H9 (cell line): ENCODE measurements around the gene PRKCA. TPM values are rescaled to one million over a fixed set of nuclear protein-coding genes. Genes with fewer than 3 reads are reported as not detected.

Source experiments
- DNase-seq: peaks from one replicate; pipeline ENCODE4 v3.0.0-alpha.2; 2017
- H2AFZ ChIP-seq: one replicate; pipeline ENCODE4 v1.6.1; 2013; ENCODE audit warnings: mild to moderate bottlenecking, low read length, control low read depth, moderate library complexity
- H2AK5ac ChIP-seq: 2 replicates; pipeline ENCODE4 v1.6.1; 2013; ENCODE audit warnings: low read length, control low read depth, mixed read lengths; ENCODE audit not compliant: insufficient read length
- H2BK120ac ChIP-seq: one replicate; pipeline ENCODE4 v1.6.1; 2013; ENCODE audit warnings: low read depth, mild to moderate bottlenecking, low read length, control low read depth, inconsistent platforms; ENCODE audit not compliant: poor library complexity, severe bottlenecking
- H2BK12ac ChIP-seq: 2 replicates; pipeline ENCODE4 v1.6.1; 2013; ENCODE audit warnings: low read length, control low read depth, mixed read lengths, low read depth; ENCODE audit not compliant: insufficient read length
- H2BK15ac ChIP-seq: 2 replicates; pipeline ENCODE4 v1.6.1; 2013; ENCODE audit warnings: low read depth, low read length, control low read depth
- H2BK20ac ChIP-seq: one replicate; pipeline ENCODE4 v1.6.1; 2013; ENCODE audit warnings: low read depth, mild to moderate bottlenecking, low read length, control low read depth, inconsistent platforms; ENCODE audit not compliant: poor library complexity, severe bottlenecking
- H2BK5ac ChIP-seq: 2 replicates; pipeline ENCODE4 v1.6.1; 2013; ENCODE audit warnings: low read length, control low read depth, mixed read lengths; ENCODE audit not compliant: insufficient read length
- H3K14ac ChIP-seq: 2 replicates; pipeline ENCODE4 v1.6.1; 2013; ENCODE audit warnings: low read length, control low read depth; ENCODE audit not compliant: insufficient read depth
- H3K18ac ChIP-seq: 2 replicates; pipeline ENCODE4 v1.6.1; 2013; ENCODE audit warnings: low read depth, mild to moderate bottlenecking, mixed read lengths, low read length, control low read depth; ENCODE audit not compliant: insufficient read length
- H3K23ac ChIP-seq: 2 replicates; pipeline ENCODE4 v1.6.1; 2013; ENCODE audit warnings: low read length, control low read depth, mixed read lengths, low read depth; ENCODE audit not compliant: insufficient read length
- H3K23me2 ChIP-seq: 2 replicates; pipeline ENCODE4 v1.6.1; 2013; ENCODE audit warnings: low read depth, mild to moderate bottlenecking, mixed read lengths, low read length, control low read depth; ENCODE audit not compliant: insufficient read length, poor library complexity, severe bottlenecking
- H3K27ac ChIP-seq: 2 replicates; pipeline ENCODE4 v1.5.1; 2013; ENCODE audit warnings: low read length, control low read depth, mixed read lengths, low read depth; ENCODE audit not compliant: insufficient read length
- H3K27me3 ChIP-seq: 2 replicates; pipeline ENCODE4 v1.6.1; 2013; ENCODE audit warnings: low read length, control low read depth, inconsistent platforms; ENCODE audit not compliant: insufficient read depth
- H3K4ac ChIP-seq: 2 replicates; pipeline ENCODE4 v1.6.1; 2013; ENCODE audit warnings: low read depth, mild to moderate bottlenecking, control low read depth, inconsistent platforms, low read length, moderate library complexity
- H3K4me1 ChIP-seq: 2 replicates; pipeline ENCODE4 v1.6.1; 2013; ENCODE audit warnings: low read length, control low read depth, inconsistent platforms; ENCODE audit not compliant: insufficient read depth
- H3K4me2 ChIP-seq: 2 replicates; pipeline ENCODE4 v1.6.1; 2013; ENCODE audit warnings: low read length, control low read depth, mixed read lengths; ENCODE audit not compliant: insufficient read length, insufficient read depth
- H3K56ac ChIP-seq: 2 replicates; pipeline ENCODE4 v1.6.1; 2013; ENCODE audit warnings: low read depth, mild to moderate bottlenecking, mixed read lengths, low read length, control low read depth; ENCODE audit not compliant: insufficient read length
- H3K79me1 ChIP-seq: 2 replicates; pipeline ENCODE4 v1.6.1; 2013; ENCODE audit warnings: low read depth, mild to moderate bottlenecking, moderate library complexity, low read length, control low read depth, inconsistent platforms; ENCODE audit not compliant: insufficient read depth, poor library complexity, severe bottlenecking
- H3K79me2 ChIP-seq: 2 replicates; pipeline ENCODE4 v1.6.1; 2013; ENCODE audit warnings: low read length, control low read depth, inconsistent platforms; ENCODE audit not compliant: insufficient read depth
- H3K9ac ChIP-seq: 2 replicates; pipeline ENCODE4 v1.6.1; 2013; ENCODE audit warnings: low read length, control low read depth, mixed read lengths; ENCODE audit not compliant: insufficient read length; ENCODE audit errors: extremely low read depth
- H3K9me3 ChIP-seq: one replicate; pipeline ENCODE4 v1.6.1; 2013; ENCODE audit warnings: low read depth, low read length, inconsistent platforms; ENCODE audit not compliant: control insufficient read depth
- H3T11ph ChIP-seq: one replicate; pipeline ENCODE4 v1.6.1; 2013; ENCODE audit warnings: mild to moderate bottlenecking, low read length, control low read depth, inconsistent platforms
- H4K20me1 ChIP-seq: one replicate; pipeline ENCODE4 v1.6.1; 2013; ENCODE audit not compliant: control insufficient read depth, insufficient read length, insufficient read depth
- H4K5ac ChIP-seq: 2 replicates; pipeline ENCODE4 v1.6.1; 2013; ENCODE audit warnings: low read depth, mild to moderate bottlenecking, mixed read lengths, low read length, control low read depth; ENCODE audit not compliant: insufficient read length
- H4K8ac ChIP-seq: replicated peaks from 2 replicates; pipeline ENCODE4 v1.6.1; 2013; ENCODE audit warnings: low read length, control low read depth, mixed read lengths, low read depth; ENCODE audit not compliant: insufficient read length
- H4K91ac ChIP-seq: 2 replicates; pipeline ENCODE4 v1.6.1; 2013; ENCODE audit warnings: low read depth, mild to moderate bottlenecking, moderate library complexity, mixed read lengths, low read length, control low read depth; ENCODE audit not compliant: insufficient read length
- H3K27ac Mint-ChIP-seq, 3 experiments: 2 replicates in 2 of 3; 3 replicates in 1 of 3; pipeline ENCODE4 v1.8.0; 2020 to 2021; ENCODE audit warnings: mixed read lengths in 3 of 3, mild to moderate bottlenecking in 1 of 3, moderate library complexity in 1 of 3
- H3K27me3 Mint-ChIP-seq: 2 replicates; pipeline ENCODE4 v1.8.0; 2021; ENCODE audit warnings: low read depth, mild to moderate bottlenecking, moderate library complexity, mixed read lengths
- H3K36me3 Mint-ChIP-seq, 3 experiments: 2 replicates in 2 of 3; 3 replicates in 1 of 3; pipeline ENCODE4 v1.8.0; 2020 to 2021; ENCODE audit warnings: low read depth in 3 of 3, mixed read lengths in 3 of 3; ENCODE audit not compliant: insufficient read depth in 1 of 3
- H3K4me1 Mint-ChIP-seq, 2 experiments: 2 replicates each; pipeline ENCODE4 v1.8.0; 2020; ENCODE audit warnings: mixed read lengths in 2 of 2
- H3K4me3 Mint-ChIP-seq, 2 experiments: 2 replicates in 1 of 2; 3 replicates in 1 of 2; pipeline ENCODE4 v1.8.0; 2020 to 2021; ENCODE audit warnings: mild to moderate bottlenecking in 2 of 2, mixed read lengths in 2 of 2, moderate library complexity in 1 of 2
- H3K9me3 Mint-ChIP-seq, 2 experiments: 2 replicates in 1 of 2; 3 replicates in 1 of 2; pipeline ENCODE4 v1.8.0; 2020; ENCODE audit warnings: mild to moderate bottlenecking in 2 of 2, mixed read lengths in 2 of 2, moderate library complexity in 1 of 2
- CTCF ChIP-seq: fragments of 200-600 bp; sonication (generic); conservative IDR thresholded peaks from 3 replicates; pipeline ENCODE4 v1.8.0; 2021; ENCODE audit warnings: antibody characterized with exemption, mild to moderate bottlenecking
- WGBS: extraction: QIAGEN DNeasy Blood & Tissue Kit; methylation state at CpG from one replicate; pipeline ENCODE4 v1.1.7; 2013; ENCODE audit warnings: missing lambda C conversion rate, low lambda C conversion rate, mixed read lengths; ENCODE audit not compliant: insufficient read length; ENCODE audit errors: extremely low coverage; 5-methylcytosine and 5-hydroxymethylcytosine counted together
- total RNA-seq: library from RNA; stranded (reverse); gene quantifications from 2 replicates; pipeline ENCODE4 v1.2.1, GENCODE V29; 2021

Gene PRKCA
- total RNA-seq, 1 experiment from 2014 or later = 10.5 TPM

DNA sequence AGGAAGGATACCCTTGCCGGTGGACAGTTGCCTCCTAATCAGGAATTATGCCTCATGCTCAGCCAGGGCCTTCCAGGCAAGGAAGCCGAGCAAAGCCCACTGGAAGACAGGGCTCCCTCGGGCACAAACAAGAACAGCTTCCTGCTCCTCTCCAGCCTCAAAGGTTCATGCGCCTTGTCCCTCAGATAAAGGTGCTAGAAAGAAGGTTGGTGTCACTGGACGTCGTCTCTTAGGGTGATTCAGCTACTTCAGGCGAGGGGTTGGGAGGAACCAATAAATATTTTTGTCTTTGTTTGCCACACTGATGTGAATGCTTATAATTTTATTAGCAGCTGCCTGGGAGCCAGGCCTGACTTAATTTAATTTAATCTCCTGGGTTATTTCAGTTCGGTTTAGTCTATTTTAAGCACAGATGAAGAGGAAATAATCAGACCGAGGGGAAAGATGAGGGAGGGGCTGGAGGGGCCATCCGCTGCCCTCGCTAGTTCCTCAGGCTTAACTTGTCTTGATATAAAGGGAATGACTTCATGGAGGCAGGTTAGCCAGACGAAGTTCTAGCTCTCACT is 360.7 kb downstream of the PRKCA start:
- Histone ChIP-seq H4K5ac (no peak overlapping the region), H2BK120ac (no peak overlapping the region), H3K4me2 (no peak overlapping the region), H3K79me1 (no peaks in the 10 kb centered on the region), H4K8ac (no peak overlapping the region), H3K79me2 (no peaks in the 10 kb centered on the region), H3K9me3 (no peaks in the 10 kb centered on the region), H3K18ac (no peak overlapping the region), H2AFZ (no peak overlapping the region), H2AK5ac (no peak overlapping the region), H2BK5ac (no peak overlapping the region), H3K4ac (no peak overlapping the region), H3K14ac (no peak overlapping the region; the same call in 1 of the 2 replicates), H3K4me1 (no peaks in the 10 kb centered on the region), H3K27ac (no peak overlapping the region), H2BK12ac (no peak overlapping the region), H3T11ph (no peak overlapping the region), H3K27me3 (no peaks in the 10 kb centered on the region), H4K20me1 (no peaks in the 10 kb centered on the region), H3K23ac (no peak overlapping the region), H2BK15ac (no peak overlapping the region), H3K23me2 (no peaks in the 10 kb centered on the region), H3K56ac (no peak overlapping the region), H3K9ac (no peak overlapping the region), H2BK20ac (no peak overlapping the region), H4K91ac (no peak overlapping the region)
- TF ChIP-seq CTCF = no peak
- Mint-ChIP-seq H3K27me3 (no peaks in the 10 kb centered on the region), H3K36me3 (0 out of 7 replicates have a peak, but pooled peaks cover 0 to under 1% (median 0%) of the 10 kb centered on the region in 3 experiments), H3K27ac (no peak overlapping the region; a peak in 1 of 7 replicates), H3K4me1 (peaks cover 18 to 22% of the 10 kb centered on the region in 2 experiments), H3K9me3 (no peaks in the 10 kb centered on the region), H3K4me3 (no peak overlapping the region)
- WGBS = no CpG with 5 or more reads among the region's 12 CpGs
- DNase-seq = no peak
